SU-DHL-6 (cell line): ENCODE results near the gene RXRB.

Experiments used
- H2AFZ ChIP-seq: fragments of 200-600 bp; sonication (generic); 2 replicates; pipeline ENCODE4 v1.6.1; 2014; ENCODE audit warnings: low read depth, mild to moderate bottlenecking, moderate library complexity, mixed read lengths, antibody characterized with exemption, low read length; ENCODE audit not compliant: severe bottlenecking
- H3F3A ChIP-seq: fragments of 200-600 bp; shearing (Covaris generic); 2 replicates; pipeline ENCODE4 v1.6.0; 2016; ENCODE audit warnings: antibody characterized with exemption, mild to moderate bottlenecking; ENCODE audit not compliant: insufficient read depth
- H3K27ac ChIP-seq: fragments of 200-600 bp; sonication (generic); 2 replicates; pipeline ENCODE4 v1.5.1; 2016; ENCODE audit warnings: low read depth, mild to moderate bottlenecking, low read length, moderate library complexity, mixed read lengths
- H3K27me3 ChIP-seq: fragments of 200-600 bp; sonication (generic), shearing (Covaris generic); 2 replicates; pipeline ENCODE4 v1.6.0; 2014; ENCODE audit warnings: mild to moderate bottlenecking, low read length
- H3K36me3 ChIP-seq: fragments of 200-600 bp; sonication (generic); 2 replicates; pipeline ENCODE4 v1.6.1; 2014; ENCODE audit warnings: mild to moderate bottlenecking, low read length, mixed read lengths
- H3K4me2 ChIP-seq: fragments of 300-600, 200-600 bp; shearing (Covaris generic), sonication (generic); 2 replicates; pipeline ENCODE4 v1.6.0; 2014; ENCODE audit warnings: low read length, low read depth, mild to moderate bottlenecking; ENCODE audit not compliant: poor library complexity, severe bottlenecking
- H3K4me3 ChIP-seq: fragments of 200-600 bp; sonication (generic); 2 replicates; pipeline ENCODE4 v1.5.1; 2014; ENCODE audit warnings: antibody characterized with exemption, low read length, mild to moderate bottlenecking, mixed read lengths; ENCODE audit not compliant: insufficient read depth, poor library complexity, severe bottlenecking
- H3K79me2 ChIP-seq: fragments of 200-600 bp; sonication (generic); 2 replicates; pipeline ENCODE4 v1.6.1; 2014; ENCODE audit warnings: mild to moderate bottlenecking, low read length, moderate library complexity; ENCODE audit not compliant: insufficient read depth
- H3K9ac ChIP-seq: fragments of 200-600 bp; sonication (generic); 2 replicates; pipeline ENCODE4 v1.7.0; 2014; ENCODE audit warnings: mild to moderate bottlenecking, low read length
- H3K9me2 ChIP-seq: fragments of 200-600 bp; sonication (generic); replicated peaks from 2 replicates; pipeline ENCODE4 v1.6.1; 2014; ENCODE audit warnings: low read length; ENCODE audit not compliant: insufficient read depth
- H3K9me3 ChIP-seq: fragments of 200-600 bp; sonication (generic); 2 replicates; pipeline ENCODE4 v1.6.1; 2014; ENCODE audit warnings: low read length, mixed read lengths; ENCODE audit not compliant: insufficient read depth
- H4K20me1 ChIP-seq: fragments of 200-600 bp; sonication (generic); 2 replicates; pipeline ENCODE4 v1.6.1; 2014; ENCODE audit warnings: low read depth, mild to moderate bottlenecking, antibody characterized with exemption, low read length, moderate library complexity, mixed read lengths
- EZH2phosphoT487 ChIP-seq: fragments of 200-600 bp; sonication (generic), shearing (Covaris generic); conservative IDR thresholded peaks from 2 replicates; pipeline ENCODE4 v1.6.1; 2018; ENCODE audit warnings: mild to moderate bottlenecking, antibody characterized with exemption, low read length, moderate library complexity, mixed read lengths
- TF ChIP-seq, protein P1 (sequence below): fragments of 200-600 bp; sonication (generic); IDR thresholded peaks from one replicate; pipeline ENCODE4 v1.5.1; 2017; ENCODE audit warnings: antibody characterized with exemption, mild to moderate bottlenecking, low read length, moderate library complexity; ENCODE audit not compliant: insufficient read depth, poor library complexity, severe bottlenecking

The RXRB gene

DNA sequence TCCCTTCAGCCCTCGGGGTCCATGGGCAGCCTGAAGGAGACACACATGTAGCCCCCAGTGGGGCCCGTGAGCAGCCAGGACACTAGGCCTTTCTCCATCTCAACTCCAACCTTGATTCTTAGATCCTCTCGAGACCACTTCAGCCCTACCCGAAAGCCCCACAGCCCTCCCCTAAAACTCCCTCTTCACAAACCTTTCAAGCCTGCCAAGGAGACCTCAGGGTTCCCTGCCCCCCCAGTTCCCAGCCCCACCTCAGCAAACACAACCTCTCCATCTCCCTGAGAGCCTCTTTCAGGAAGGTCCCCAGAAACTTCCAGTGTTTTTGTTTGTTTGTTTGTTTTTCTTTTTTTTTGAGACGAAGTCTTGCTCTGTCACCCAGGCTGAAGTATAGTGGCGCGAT is 19.3 kb downstream of the RXRB start:
- Histone ChIP-seq H2AFZ (no peak overlapping the region), H3K27ac (no peak overlapping the region), H3K4me3 (no peak overlapping the region), H3K27me3 (no peaks in the 10 kb centered on the region), H3K9ac (no peak overlapping the region), H4K20me1 (no peaks in the 10 kb centered on the region), H3K4me2 (no peak overlapping the region), H3K79me2 (no peaks in the 10 kb centered on the region), H3F3A (no peaks in the 10 kb centered on the region), H3K9me3 (no peaks in the 10 kb centered on the region), H3K36me3 (no peaks in the 10 kb centered on the region), H3K9me2 (no peaks in the 10 kb centered on the region)
- TF ChIP-seq, protein P1, sequence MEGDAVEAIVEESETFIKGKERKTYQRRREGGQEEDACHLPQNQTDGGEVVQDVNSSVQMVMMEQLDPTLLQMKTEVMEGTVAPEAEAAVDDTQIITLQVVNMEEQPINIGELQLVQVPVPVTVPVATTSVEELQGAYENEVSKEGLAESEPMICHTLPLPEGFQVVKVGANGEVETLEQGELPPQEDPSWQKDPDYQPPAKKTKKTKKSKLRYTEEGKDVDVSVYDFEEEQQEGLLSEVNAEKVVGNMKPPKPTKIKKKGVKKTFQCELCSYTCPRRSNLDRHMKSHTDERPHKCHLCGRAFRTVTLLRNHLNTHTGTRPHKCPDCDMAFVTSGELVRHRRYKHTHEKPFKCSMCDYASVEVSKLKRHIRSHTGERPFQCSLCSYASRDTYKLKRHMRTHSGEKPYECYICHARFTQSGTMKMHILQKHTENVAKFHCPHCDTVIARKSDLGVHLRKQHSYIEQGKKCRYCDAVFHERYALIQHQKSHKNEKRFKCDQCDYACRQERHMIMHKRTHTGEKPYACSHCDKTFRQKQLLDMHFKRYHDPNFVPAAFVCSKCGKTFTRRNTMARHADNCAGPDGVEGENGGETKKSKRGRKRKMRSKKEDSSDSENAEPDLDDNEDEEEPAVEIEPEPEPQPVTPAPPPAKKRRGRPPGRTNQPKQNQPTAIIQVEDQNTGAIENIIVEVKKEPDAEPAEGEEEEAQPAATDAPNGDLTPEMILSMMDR = no peak
- no peak for TF ChIP-seq EZH2phosphoT487

DNA sequence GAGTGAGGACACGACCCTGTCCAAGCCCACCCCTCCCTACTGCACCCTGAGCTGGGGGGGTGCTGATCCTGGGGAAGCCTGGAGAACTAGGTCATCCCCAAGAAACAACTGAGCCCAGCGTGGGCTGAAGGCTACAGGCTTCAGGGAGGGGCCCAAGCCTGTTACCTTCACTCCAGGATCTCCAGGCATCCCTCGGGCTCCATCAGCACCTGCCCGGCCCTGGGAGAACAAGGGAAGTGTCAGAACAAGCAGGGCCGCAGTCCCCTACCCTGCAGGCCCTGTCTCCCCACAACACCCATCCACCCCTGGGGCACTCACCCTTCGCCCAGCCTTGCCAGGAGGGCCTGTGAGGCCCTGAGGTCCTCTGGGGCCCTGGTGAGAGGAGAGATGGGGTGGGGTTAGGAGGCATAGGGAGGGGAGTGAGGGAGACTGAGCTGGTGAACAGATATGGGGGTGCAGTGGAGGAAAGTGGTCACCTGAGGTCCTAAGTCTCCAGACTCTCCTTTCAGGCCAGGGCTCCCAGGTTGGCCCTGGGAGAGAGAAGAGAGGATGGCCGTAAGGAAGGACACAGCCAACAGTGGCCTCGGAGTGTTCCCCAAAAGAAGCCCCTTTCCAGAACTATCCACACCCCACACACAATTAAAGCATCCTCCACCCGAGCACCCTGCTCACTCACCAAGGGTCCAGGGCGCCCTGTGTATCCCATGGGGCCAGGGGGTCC is 21.6 kb downstream of the RXRB start:
- Histone ChIP-seq H3K4me3 (no peak overlapping the region), H3K27me3 (no peaks in the 10 kb centered on the region), H3K4me2 (no peak overlapping the region)

DNA sequence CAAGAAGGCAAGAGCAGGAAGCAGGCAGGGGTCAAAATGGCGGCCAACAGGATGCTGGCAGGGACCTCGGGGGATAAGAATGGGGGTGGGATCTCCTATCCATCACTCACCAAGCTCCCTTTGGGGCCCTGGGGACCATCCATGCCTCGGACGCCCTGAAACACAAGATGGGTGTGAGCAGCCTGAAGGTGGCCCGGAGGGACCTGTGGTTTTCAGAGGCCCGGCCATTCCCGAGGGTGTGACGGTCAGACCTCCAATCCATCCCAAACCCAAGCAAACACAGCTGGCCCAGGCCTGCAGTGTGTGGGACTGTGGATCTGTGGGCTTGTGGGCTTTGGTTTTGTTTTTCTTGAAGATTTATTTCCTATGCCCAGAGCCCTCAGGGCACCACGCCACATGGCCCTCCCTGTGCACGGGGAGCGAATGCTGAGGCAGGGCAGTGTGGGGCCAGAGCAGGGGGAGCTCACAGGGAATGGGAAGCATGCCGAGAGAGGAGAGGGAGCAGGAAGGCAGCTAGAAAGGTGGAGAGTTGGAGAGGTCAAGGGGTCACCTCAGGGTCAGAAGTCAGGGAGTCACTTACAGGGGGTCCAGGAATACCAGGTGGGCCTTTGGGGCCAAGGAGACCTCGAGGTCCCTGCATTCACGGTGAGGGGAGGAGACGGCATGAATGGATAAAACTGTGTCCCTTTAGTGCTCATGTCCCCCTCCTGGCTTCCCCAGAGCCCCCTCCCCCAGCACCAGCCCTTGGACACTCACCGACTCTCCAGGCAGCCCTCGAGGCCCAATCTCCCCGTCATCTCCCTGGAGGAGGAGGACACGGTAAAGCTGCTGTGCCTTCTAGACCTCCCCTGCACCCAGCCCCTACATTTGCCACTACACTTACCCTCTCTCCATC is 22.7 kb downstream of the RXRB start:
- H3K27me3 ChIP-seq = no peaks in the 10 kb centered on the region
- no peak for TF ChIP-seq EZH2phosphoT487
- TF ChIP-seq, protein P1 = no peak
- H3K9me3 ChIP-seq = no peaks in the 10 kb centered on the region
- no peak overlapping the region for H3K4me3 ChIP-seq
- H3K36me3 ChIP-seq = no peaks in the 10 kb centered on the region
- H3K27ac ChIP-seq = no peak overlapping the region
- no peak overlapping the region for H2AFZ ChIP-seq
- H3K4me2 ChIP-seq = no peak overlapping the region
- no peak overlapping the region for H3K9ac ChIP-seq
- H3F3A ChIP-seq = no peaks in the 10 kb centered on the region
- H3K79me2 ChIP-seq = no peaks in the 10 kb centered on the region
- H4K20me1 ChIP-seq = no peaks in the 10 kb centered on the region
- H3K9me2 ChIP-seq = no peaks in the 10 kb centered on the region

More for the DNA sequence above, 21.6 kb downstream of the RXRB start:
- TF ChIP-seq, protein P1 = no peak
- no peak for TF ChIP-seq EZH2phosphoT487
- no peaks in the 10 kb centered on the region for H3F3A ChIP-seq
- H3K9ac ChIP-seq = no peak overlapping the region
- no peaks in the 10 kb centered on the region for H3K36me3 ChIP-seq
- no peaks in the 10 kb centered on the region for H4K20me1 ChIP-seq
- H3K79me2 ChIP-seq = no peaks in the 10 kb centered on the region
- H2AFZ ChIP-seq = no peak overlapping the region
- H3K9me2 ChIP-seq = no peaks in the 10 kb centered on the region
- H3K27ac ChIP-seq = no peak overlapping the region
- H3K9me3 ChIP-seq = no peaks in the 10 kb centered on the region
